IMR-90 (cell line): ENCODE data around the gene S100A8. TPM values are rescaled to one million over a fixed set of nuclear protein-coding genes. Genes with fewer than 3 reads are reported as not detected.

ENCODE experiments used
- ATAC-seq: fragments of 200-7000 bp; cut with Tn5 transposase; 2 replicates; pipeline ENCODE4 v1.9.1; 2020; ENCODE audit warnings: low read depth, mild to moderate bottlenecking, moderate library complexity
- BruUV-seq: library from RNA; stranded (reverse); fragments of 400-500 nt; replicated peaks from 2 replicates; lab custom pipeline; 2021; lab: Mats Ljungman, UMichigan
- CTCF ChIA-PET: fragments of 300-600 bp; formaldehyde crosslinking; extraction: SDS; loops from one replicate; lab custom pipeline; 2021; ENCODE audit warnings: antibody characterized with exemption; lab: Yijun Ruan, JAX
- POLR2A ChIA-PET: fragments of 300-600 bp; sonication (Branson Sonifier 250); formaldehyde crosslinking; loops from one replicate; lab custom pipeline; 2022; ENCODE audit warnings: antibody characterized with exemption; ENCODE audit not compliant: unreplicated experiment; lab: Charles Lee
- DNase-seq: peaks from one replicate; pipeline ENCODE4 v3.0.0; 2013
- H2AFZ ChIP-seq: replicated peaks from 2 replicates; pipeline ENCODE3; 2013; ENCODE audit warnings: low read length, mild to moderate bottlenecking; ENCODE audit not compliant: poor library complexity
- H2AK5ac ChIP-seq: 2 replicates; pipeline ENCODE4 v1.6.1; 2013; ENCODE audit warnings: low read depth, low read length, inconsistent platforms
- H2AK9ac ChIP-seq: replicated peaks from 2 replicates; pipeline ENCODE3; 2013; ENCODE audit warnings: mild to moderate bottlenecking, low read depth, low read length, moderate library complexity; ENCODE audit not compliant: poor library complexity
- H2BK120ac ChIP-seq: 2 replicates; pipeline ENCODE4 v1.6.1; 2013; ENCODE audit warnings: low read depth, low read length, inconsistent platforms
- H2BK15ac ChIP-seq: 3 replicates; pipeline ENCODE4 v1.6.1; 2013; ENCODE audit warnings: low read depth, low read length, inconsistent platforms
- H2BK20ac ChIP-seq: 2 replicates; pipeline ENCODE4 v1.6.1; 2013; ENCODE audit warnings: low read depth, mild to moderate bottlenecking, inconsistent platforms, low read length, moderate library complexity
- H2BK5ac ChIP-seq: 2 replicates; pipeline ENCODE4 v1.6.1; 2013; ENCODE audit warnings: mild to moderate bottlenecking, low read depth, low read length, inconsistent platforms; ENCODE audit not compliant: poor library complexity, severe bottlenecking
- H3K14ac ChIP-seq: replicated peaks from 2 replicates; pipeline ENCODE4 v1.6.1; 2013; ENCODE audit warnings: low read depth, low read length, inconsistent platforms
- H3K18ac ChIP-seq: 2 replicates; pipeline ENCODE4 v1.6.1; 2013; ENCODE audit warnings: low read depth, low read length, control low read depth
- H3K23ac ChIP-seq: 2 replicates; pipeline ENCODE4 v1.6.1; 2013; ENCODE audit warnings: low read depth, low read length, inconsistent platforms
- H3K27ac ChIP-seq: 2 replicates; pipeline ENCODE4 v1.5.1; 2013; ENCODE audit warnings: mild to moderate bottlenecking, control low read depth, low read length; ENCODE audit not compliant: insufficient read depth
- H3K27me3 ChIP-seq: 2 replicates; pipeline ENCODE4 v1.6.1; 2013; ENCODE audit warnings: low read length; ENCODE audit not compliant: control insufficient read depth, insufficient read depth
- H3K36me3 ChIP-seq: 2 replicates; pipeline ENCODE4 v1.6.1; 2013; ENCODE audit warnings: low read length, mixed read lengths; ENCODE audit not compliant: control insufficient read depth, insufficient read depth
- H3K4ac ChIP-seq: 2 replicates; pipeline ENCODE4 v1.6.1; 2013; ENCODE audit warnings: low read depth, low read length, inconsistent platforms
- H3K4me1 ChIP-seq: 2 replicates; pipeline ENCODE4 v1.6.1; 2013; ENCODE audit warnings: low read length, mixed read lengths; ENCODE audit not compliant: control insufficient read depth, insufficient read depth
- H3K4me2 ChIP-seq: 2 replicates; pipeline ENCODE4 v1.6.1; 2013; ENCODE audit warnings: low read depth, mild to moderate bottlenecking, control low read depth, low read length, moderate library complexity
- H3K4me3 ChIP-seq: 2 replicates; pipeline ENCODE4 v1.5.1; 2013; ENCODE audit warnings: low read depth, mild to moderate bottlenecking, control low read depth, low read length, moderate library complexity; ENCODE audit not compliant: insufficient read depth
- H3K56ac ChIP-seq: 2 replicates; pipeline ENCODE4 v1.6.1; 2013; ENCODE audit warnings: low read length, inconsistent platforms; ENCODE audit not compliant: insufficient read depth; ENCODE audit errors: extremely low read depth
- H3K79me1 ChIP-seq, 2 experiments: 2 replicates each; pipeline ENCODE4 v1.6.1; 2013; ENCODE audit warnings: low read length in 2 of 2, inconsistent platforms in 1 of 2, low read depth in 1 of 2
- H3K9ac ChIP-seq: 2 replicates; pipeline ENCODE4 v1.6.1; 2013; ENCODE audit warnings: low read depth, low read length, control low read depth
- H3K9me1 ChIP-seq: 2 replicates; pipeline ENCODE4 v1.6.1; 2013; ENCODE audit warnings: low read length, inconsistent platforms; ENCODE audit not compliant: insufficient read depth
- H3K9me3 ChIP-seq: 2 replicates; pipeline ENCODE4 v1.6.1; 2013; ENCODE audit warnings: low read length; ENCODE audit not compliant: control insufficient read depth, insufficient read depth
- H4K20me1 ChIP-seq: 2 replicates; pipeline ENCODE4 v1.6.1; 2013; ENCODE audit warnings: low read length, inconsistent platforms; ENCODE audit not compliant: insufficient read depth
- H4K5ac ChIP-seq: 2 replicates; pipeline ENCODE4 v1.6.1; 2013; ENCODE audit warnings: mild to moderate bottlenecking, low read depth, low read length, control low read depth
- H4K8ac ChIP-seq, 2 experiments: 2 replicates each; pipeline ENCODE4 v1.6.1; 2013; ENCODE audit warnings: low read depth in 2 of 2, low read length in 2 of 2, control low read depth in 1 of 2, inconsistent platforms in 1 of 2
- H4K91ac ChIP-seq: 2 replicates; pipeline ENCODE4 v1.6.1; 2013; ENCODE audit warnings: low read depth, low read length, inconsistent platforms; ENCODE audit not compliant: insufficient read depth
- WGBS, 2 experiments: methylation state at CpG; one replicate each; pipeline versions ENCODE4 v1.1.5 to v1.1.7; 2013; ENCODE audit warnings: missing lambda C conversion rate in 2 of 2; ENCODE audit not compliant: insufficient read length in 1 of 2; ENCODE audit errors: extremely low coverage in 2 of 2; 5-methylcytosine and 5-hydroxymethylcytosine counted together
- dilution Hi-C: fragments of 300-500 bp; cut with HindIII; formaldehyde crosslinking; loops from one replicate; pipeline ENCODE4 v1.14.3; 2018; ENCODE audit warnings: low sequenced_read_pairs; ENCODE audit not compliant: unreplicated experiment
- in situ Hi-C: fragments of 300-500 bp; cut with MboI; formaldehyde crosslinking; loops from 3 replicates; pipeline ENCODE4 v1.14.3; 2019; ENCODE audit warnings: low sequenced_read_pairs, inconsistent platforms, mixed read lengths
- intact Hi-C: fragments of 100-400 bp; cut with micrococcal nuclease; formaldehyde crosslinking; loops from 2 replicates; pipeline ENCODE4 v1.10.0; 2022
- polyA plus RNA-seq, 3 experiments: library from polyadenylated mRNA; depleted of rRNA; stranded (reverse); fragments of >200 nt; gene quantifications; 2 replicates each; pipeline ENCODE4 v1.2.3, GENCODE V29; 2012; ENCODE audit warnings: low replicate concordance in 1 of 3
- total RNA-seq: library from RNA; depleted of rRNA; stranded (reverse); fragments of >200 nt; gene quantifications from 2 replicates; pipeline ENCODE4 v1.2.3, GENCODE V29; 2012
- TF ChIP-seq, protein P1 (sequence below): conservative IDR thresholded peaks from 2 replicates; pipeline ENCODE4 v1.5.1; 2012; ENCODE audit warnings: mild to moderate bottlenecking, low read depth, low read length, improper control_type of control experiment

The S100A8 gene
- total and polyA plus RNA-seq, 2 of the 4 experiments (the other 2 are of a cell fraction), result not detected

DNA sequence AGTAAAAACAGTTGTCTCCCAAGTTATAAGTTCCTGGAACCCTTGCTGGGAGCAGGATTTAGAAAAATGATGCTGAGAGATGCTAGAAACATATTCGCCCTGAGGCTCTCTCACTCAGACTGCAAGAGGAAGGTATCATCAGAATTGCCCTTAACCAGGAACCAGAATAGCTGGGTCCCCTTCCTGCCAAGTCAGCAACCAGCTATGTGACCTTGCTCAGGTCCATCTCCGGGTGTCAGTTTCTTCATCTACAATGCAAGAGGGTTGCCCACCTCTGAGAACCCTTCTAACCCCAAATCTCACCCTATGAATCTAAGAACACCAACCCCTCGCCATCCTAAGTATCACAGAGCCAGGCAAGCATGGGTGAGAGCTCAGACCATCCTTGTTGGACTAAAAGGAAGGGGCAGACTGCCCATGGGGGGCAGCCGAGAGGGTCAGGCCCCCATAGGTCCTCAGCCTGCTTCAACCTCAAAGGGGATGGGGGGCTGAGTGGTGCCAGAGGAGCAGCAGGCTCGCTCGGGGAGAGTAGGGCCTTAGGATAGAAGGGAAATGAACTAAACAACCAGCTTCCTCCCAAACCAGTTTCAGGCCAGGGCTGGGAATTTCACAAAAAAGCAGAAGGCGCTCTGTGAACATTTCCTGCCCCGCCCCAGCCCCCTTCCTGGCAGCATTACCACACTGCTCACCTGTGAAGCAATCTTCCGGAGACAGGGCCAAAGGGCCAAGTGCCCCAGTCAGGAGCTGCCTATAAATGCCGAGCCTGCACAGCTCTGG lies 33.6 kb downstream of the S100A8 start:
- no TSS peak for BruUV-seq
- no peak overlapping the region for H2BK20ac ChIP-seq
- H2BK15ac ChIP-seq, result no peak overlapping the region
- POLR2A ChIA-PET, result no interaction called here
- TF ChIP-seq, protein P1, sequence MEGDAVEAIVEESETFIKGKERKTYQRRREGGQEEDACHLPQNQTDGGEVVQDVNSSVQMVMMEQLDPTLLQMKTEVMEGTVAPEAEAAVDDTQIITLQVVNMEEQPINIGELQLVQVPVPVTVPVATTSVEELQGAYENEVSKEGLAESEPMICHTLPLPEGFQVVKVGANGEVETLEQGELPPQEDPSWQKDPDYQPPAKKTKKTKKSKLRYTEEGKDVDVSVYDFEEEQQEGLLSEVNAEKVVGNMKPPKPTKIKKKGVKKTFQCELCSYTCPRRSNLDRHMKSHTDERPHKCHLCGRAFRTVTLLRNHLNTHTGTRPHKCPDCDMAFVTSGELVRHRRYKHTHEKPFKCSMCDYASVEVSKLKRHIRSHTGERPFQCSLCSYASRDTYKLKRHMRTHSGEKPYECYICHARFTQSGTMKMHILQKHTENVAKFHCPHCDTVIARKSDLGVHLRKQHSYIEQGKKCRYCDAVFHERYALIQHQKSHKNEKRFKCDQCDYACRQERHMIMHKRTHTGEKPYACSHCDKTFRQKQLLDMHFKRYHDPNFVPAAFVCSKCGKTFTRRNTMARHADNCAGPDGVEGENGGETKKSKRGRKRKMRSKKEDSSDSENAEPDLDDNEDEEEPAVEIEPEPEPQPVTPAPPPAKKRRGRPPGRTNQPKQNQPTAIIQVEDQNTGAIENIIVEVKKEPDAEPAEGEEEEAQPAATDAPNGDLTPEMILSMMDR, result no peak
- H3K4ac ChIP-seq, result no peak overlapping the region
- no peak overlapping the region for H2AK9ac ChIP-seq
- 41% methylated on average over 4 of the region's 10 CpGs; no CpG with 5 or more reads in 1 of the 2 experiments for WGBS, 2 experiments
- H4K5ac ChIP-seq, result no peak overlapping the region
- no peak overlapping the region for H2AK5ac ChIP-seq
- peaks cover 11% of the 10 kb centered on the region; the same call in 1 of the 2 replicates for H3K27me3 ChIP-seq
- H3K36me3 ChIP-seq, result no peaks in the 10 kb centered on the region
- no peak overlapping the region for H4K8ac ChIP-seq
- H3K27ac ChIP-seq, result no peak overlapping the region
- H2BK120ac ChIP-seq, result no peak overlapping the region
- no peaks in the 10 kb centered on the region for H4K20me1 ChIP-seq
- no peak overlapping the region for H3K23ac ChIP-seq
- H4K91ac ChIP-seq, result no peak overlapping the region
- H3K9me1 ChIP-seq, result no peaks in the 10 kb centered on the region
- no peak overlapping the region for H3K14ac ChIP-seq
- no peak overlapping the region for H3K56ac ChIP-seq
- H3K9ac ChIP-seq, result no peak overlapping the region
- H3K4me1 ChIP-seq, result no peaks in the 10 kb centered on the region
- intact Hi-C loops, result no loop called here
- no peak overlapping the region for H3K4me2 ChIP-seq
- dilution Hi-C loops, result no loop called here
- no peak for ATAC-seq
- in situ Hi-C loops, result no loop called here
- H2AFZ ChIP-seq, result no peak overlapping the region
- H3K18ac ChIP-seq, result no peak overlapping the region
- H3K4me3 ChIP-seq, result no peak overlapping the region
- no peaks in the 10 kb centered on the region for H3K9me3 ChIP-seq
- CTCF ChIA-PET, result interaction anchor here (0.6 to 1.8 kb wide), 2 partner anchors 135 to 138 kb away, joined by 4 to 7 read pairs; no protein-coding TSS in a partner anchor
- no peak for DNase-seq
- no peaks in the 10 kb centered on the region for H3K79me1 ChIP-seq
- no peak overlapping the region for H2BK5ac ChIP-seq
